Rectal smooth muscle tissue (tissue), 1 donor: ENCODE measurements around the gene MTHFD2L.

ENCODE experiments used
- H3K27ac ChIP-seq: one replicate; pipeline ENCODE4 v1.7.0; 2013; ENCODE audit warnings: low read depth, low read length, inconsistent platforms
- H3K27me3 ChIP-seq: one replicate; pipeline ENCODE4 v1.7.0; 2013; ENCODE audit warnings: low read length; ENCODE audit not compliant: control insufficient read depth, insufficient read depth
- H3K36me3 ChIP-seq: one replicate; pipeline ENCODE4 v1.7.0; 2013; ENCODE audit warnings: low read length; ENCODE audit not compliant: control insufficient read depth, insufficient read depth
- H3K4me1 ChIP-seq: one replicate; pipeline ENCODE4 v1.7.0; 2013; ENCODE audit warnings: low read length; ENCODE audit not compliant: control insufficient read depth, insufficient read depth
- H3K4me3 ChIP-seq: one replicate; pipeline ENCODE4 v1.7.0; 2013; ENCODE audit warnings: low read length
- H3K9ac ChIP-seq: one replicate; pipeline ENCODE4 v1.7.0; 2013; ENCODE audit warnings: low read length

The MTHFD2L gene

DNA sequence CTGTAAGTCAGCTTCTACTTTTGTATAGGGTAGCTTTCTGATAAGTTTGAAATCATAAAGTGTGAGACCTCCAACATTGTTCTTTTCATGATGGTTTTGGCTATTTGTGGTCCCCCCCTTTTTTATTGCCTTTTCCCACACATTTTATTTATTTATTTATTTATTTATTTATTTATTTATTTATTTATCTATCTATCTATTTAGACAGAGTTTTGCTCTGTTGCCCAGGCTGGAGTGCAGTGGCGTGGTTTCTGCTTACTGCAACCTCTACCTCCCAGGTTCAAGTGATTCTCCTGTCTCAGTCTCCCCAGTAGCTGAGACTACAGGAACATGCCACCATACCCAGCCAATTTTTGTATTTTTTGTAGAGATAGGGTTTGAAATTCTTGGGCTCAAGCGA lies 9.7 kb upstream of the MTHFD2L start:
- H3K4me1 ChIP-seq, result no peaks in the 10 kb centered on the region
- H3K27ac ChIP-seq, result no peak overlapping the region
- H3K9ac ChIP-seq, result no peak overlapping the region
- no peaks in the 10 kb centered on the region for H3K27me3 ChIP-seq
- no peaks in the 10 kb centered on the region for H3K36me3 ChIP-seq
- no peak overlapping the region for H3K4me3 ChIP-seq

GRCh38 chr4:74152836-74153235 lies 5.1 kb upstream of the MTHFD2L start:
- no peaks in the 10 kb centered on the region for H3K36me3 ChIP-seq
- no peaks in the 10 kb centered on the region for H3K27me3 ChIP-seq
- no peak overlapping the region for H3K4me3 ChIP-seq
- no peaks in the 10 kb centered on the region for H3K4me1 ChIP-seq
- H3K27ac ChIP-seq, result no peak overlapping the region
- no peak overlapping the region for H3K9ac ChIP-seq

DNA sequence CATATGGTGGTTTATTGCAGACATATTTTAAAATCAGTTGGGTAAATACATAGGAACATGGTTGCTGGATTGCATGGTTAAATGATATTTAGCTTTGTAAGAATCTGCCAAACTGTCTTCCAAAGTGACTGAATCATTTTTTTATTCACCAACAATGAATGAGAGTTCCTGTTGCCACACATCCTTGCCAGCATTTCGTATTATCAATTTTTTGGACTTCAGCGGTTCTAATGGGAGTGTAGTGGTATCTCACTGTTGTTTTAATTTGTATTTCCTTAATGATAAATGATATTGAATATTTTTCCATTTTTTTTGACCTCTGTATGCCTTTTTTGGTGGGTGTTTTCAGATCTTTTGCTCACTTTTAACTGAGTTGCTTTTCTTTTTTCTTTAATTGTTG lies 1.4 kb upstream of the MTHFD2L start:
- H3K36me3 ChIP-seq, result no peaks in the 10 kb centered on the region
- no peaks in the 10 kb centered on the region for H3K27me3 ChIP-seq
- H3K9ac ChIP-seq, result no peak overlapping the region
- no peak overlapping the region for H3K27ac ChIP-seq
- no peak overlapping the region for H3K4me3 ChIP-seq
- peaks cover 4% of the 10 kb centered on the region for H3K4me1 ChIP-seq

GRCh38 chr4:74157154-74157553 lies 764 bp upstream of the MTHFD2L start:
- Histone ChIP-seq H3K27ac (peak overlapping the region; percentile 87), H3K9ac (no peak overlapping the region), H3K27me3 (no peaks in the 10 kb centered on the region), H3K36me3 (no peaks in the 10 kb centered on the region), H3K4me1 (peaks cover 4% of the 10 kb centered on the region), H3K4me3 (peak overlapping the region; percentile 82)

- H3K9ac ChIP-seq, result peak overlapping the region; percentile 63
- peak overlapping the region; percentile 87 for H3K27ac ChIP-seq
- H3K4me3 ChIP-seq, result peak overlapping the region; percentile 82
- peaks cover 4% of the 10 kb centered on the region for H3K4me1 ChIP-seq
- no peaks in the 10 kb centered on the region for H3K27me3 ChIP-seq
- H3K36me3 ChIP-seq, result no peaks in the 10 kb centered on the region
These were observed 686 bp downstream of the MTHFD2L start for GRCh38 chr4:74158466-74159142.

GRCh38 chr4:74159143-74159709 lies 1.3 kb downstream of the MTHFD2L start:
- Histone ChIP-seq H3K36me3 (no peaks in the 10 kb centered on the region), H3K4me3 (peak overlapping the region; percentile 82), H3K9ac (no peak overlapping the region), H3K27ac (peak overlapping the region; percentile 10), H3K27me3 (no peaks in the 10 kb centered on the region), H3K4me1 (peaks cover 4% of the 10 kb centered on the region)

- H3K27me3 ChIP-seq, result no peaks in the 10 kb centered on the region
- H3K4me3 ChIP-seq, result no peak overlapping the region
- H3K4me1 ChIP-seq, result peaks cover 4% of the 10 kb centered on the region
- no peaks in the 10 kb centered on the region for H3K36me3 ChIP-seq
- no peak overlapping the region for H3K27ac ChIP-seq
- no peak overlapping the region for H3K9ac ChIP-seq
These were observed 3.9 kb downstream of the MTHFD2L start for GRCh38 chr4:74161666-74162450.

GRCh38 chr4:74166135-74166534 lies 8.2 kb downstream of the MTHFD2L start:
- Histone ChIP-seq H3K9ac (no peak overlapping the region), H3K27me3 (no peaks in the 10 kb centered on the region), H3K27ac (no peak overlapping the region), H3K4me1 (no peaks in the 10 kb centered on the region), H3K36me3 (no peaks in the 10 kb centered on the region), H3K4me3 (no peak overlapping the region)

GRCh38 chr4:74166818-74167217 lies 8.9 kb downstream of the MTHFD2L start:
- no peaks in the 10 kb centered on the region for H3K27me3 ChIP-seq
- H3K9ac ChIP-seq, result no peak overlapping the region
- H3K36me3 ChIP-seq, result no peaks in the 10 kb centered on the region
- no peak overlapping the region for H3K4me3 ChIP-seq
- H3K4me1 ChIP-seq, result no peaks in the 10 kb centered on the region
- H3K27ac ChIP-seq, result no peak overlapping the region

GRCh38 chr4:74167585-74167984 lies 9.7 kb downstream of the MTHFD2L start:
- H3K4me1 ChIP-seq, result no peaks in the 10 kb centered on the region
- no peaks in the 10 kb centered on the region for H3K27me3 ChIP-seq
- H3K36me3 ChIP-seq, result no peaks in the 10 kb centered on the region
- no peak overlapping the region for H3K27ac ChIP-seq
- H3K4me3 ChIP-seq, result no peak overlapping the region
- no peak overlapping the region for H3K9ac ChIP-seq

DNA sequence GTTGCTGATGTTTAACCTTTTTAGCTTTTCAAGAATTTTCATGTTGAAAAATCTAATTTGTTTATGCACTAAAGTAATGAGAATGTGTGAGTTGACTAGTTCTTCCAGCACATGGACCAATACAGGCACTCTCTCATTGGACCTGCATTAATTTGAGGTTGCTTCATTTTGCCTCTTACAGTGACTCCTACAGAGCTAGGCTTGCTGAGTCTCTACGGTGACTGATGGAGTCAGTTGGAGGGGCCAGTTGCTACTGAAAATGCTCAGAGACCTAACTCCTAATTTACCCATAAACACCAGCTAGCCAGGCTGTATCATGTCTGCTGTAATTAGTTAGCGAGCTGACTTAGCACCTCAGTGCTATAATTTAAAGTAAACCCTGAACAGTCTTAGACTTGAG lies 10.9 kb downstream of the MTHFD2L start:
- H3K4me1 ChIP-seq, result no peaks in the 10 kb centered on the region
- no peak overlapping the region for H3K27ac ChIP-seq
- H3K27me3 ChIP-seq, result no peaks in the 10 kb centered on the region
- H3K9ac ChIP-seq, result no peak overlapping the region
- H3K4me3 ChIP-seq, result no peak overlapping the region
- no peaks in the 10 kb centered on the region for H3K36me3 ChIP-seq

DNA sequence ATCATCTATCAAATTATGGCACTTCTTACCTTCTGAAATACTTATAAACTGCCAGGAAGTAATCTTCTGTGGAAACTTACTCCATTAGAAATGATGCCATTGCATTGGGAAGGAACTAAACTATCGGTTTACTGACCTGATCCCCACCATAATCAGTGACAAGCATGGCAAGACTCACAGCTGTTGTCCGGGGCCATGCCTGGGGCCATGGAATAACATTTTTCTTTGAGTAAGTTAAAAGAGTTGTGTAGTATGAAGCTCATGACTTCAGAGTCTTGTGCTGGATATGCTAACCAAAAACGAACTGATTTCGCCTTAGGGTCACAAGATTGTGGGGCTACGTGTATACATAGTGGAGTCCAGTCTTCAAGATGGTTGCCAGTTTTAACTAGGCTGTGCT lies 15.4 kb downstream of the MTHFD2L start:
- Histone ChIP-seq H3K4me3 (no peak overlapping the region), H3K27me3 (no peaks in the 10 kb centered on the region), H3K4me1 (no peaks in the 10 kb centered on the region), H3K9ac (no peak overlapping the region), H3K36me3 (no peaks in the 10 kb centered on the region), H3K27ac (no peak overlapping the region)
